Fibroblast of upper back skin (primary cell): ENCODE data around the gene PCDHGA1.

Source experiments
- DNase-seq: peaks from one replicate; pipeline ENCODE4 v3.0.0-alpha.2; 2013

The PCDHGA1 gene

DNA sequence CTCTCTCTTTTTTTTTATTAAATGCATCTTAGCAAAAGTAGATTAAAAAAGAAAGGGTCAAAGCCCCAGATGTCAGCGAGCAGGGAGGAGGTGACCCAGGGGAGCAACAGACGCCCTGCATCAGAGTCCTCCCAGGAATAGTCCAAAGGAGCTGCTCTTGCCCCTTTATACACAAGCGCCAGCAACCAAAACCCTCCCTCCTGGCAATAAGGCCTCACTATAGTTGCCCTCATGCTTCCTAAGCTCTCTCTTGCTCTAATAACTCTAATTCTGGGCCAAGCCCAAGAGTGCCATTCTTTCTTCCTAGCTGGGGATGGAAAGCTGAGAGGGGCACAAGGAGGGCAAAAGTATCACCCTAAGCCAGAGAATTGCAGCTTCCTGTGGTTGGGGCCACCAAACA, 184.8 kb downstream of the PCDHGA1 start:
- DNase-seq: no peak

DNA sequence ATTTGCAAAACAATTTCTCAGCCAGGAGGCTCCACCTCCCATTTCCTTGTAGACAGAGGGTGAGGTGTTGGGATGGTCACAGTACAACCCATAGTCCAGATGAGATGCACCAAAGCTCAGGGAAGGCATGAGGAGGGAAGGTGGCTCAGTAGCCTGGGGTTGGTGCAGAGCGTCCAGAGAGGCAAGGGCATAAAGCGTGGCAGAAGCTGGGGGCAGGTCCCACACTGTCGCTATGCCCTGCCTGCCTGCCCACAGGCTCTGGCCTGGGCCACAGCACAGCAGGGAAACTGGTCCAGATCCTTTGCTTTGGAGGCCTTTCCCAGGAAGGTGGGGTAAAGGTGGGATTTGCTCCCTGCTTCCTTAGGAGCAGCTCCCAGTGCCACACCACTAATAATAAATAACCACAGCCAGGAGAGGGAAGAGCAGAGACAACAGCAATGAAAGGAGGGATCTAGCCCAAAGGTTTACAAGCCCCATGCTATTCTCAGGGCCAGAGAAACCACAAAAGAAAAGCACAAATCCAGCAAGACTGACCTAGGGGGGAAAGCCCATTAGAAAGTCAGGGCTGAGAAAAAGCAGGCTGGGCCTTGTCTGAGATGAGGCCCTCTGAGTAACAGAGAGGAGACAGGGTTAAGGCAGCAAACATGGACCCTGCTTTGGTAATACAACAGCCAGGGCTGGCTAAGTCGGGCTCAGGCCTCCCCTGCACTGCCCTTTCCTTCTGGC, 185.8 kb downstream of the PCDHGA1 start:
- DNase-seq: peak; percentile 39

DNA sequence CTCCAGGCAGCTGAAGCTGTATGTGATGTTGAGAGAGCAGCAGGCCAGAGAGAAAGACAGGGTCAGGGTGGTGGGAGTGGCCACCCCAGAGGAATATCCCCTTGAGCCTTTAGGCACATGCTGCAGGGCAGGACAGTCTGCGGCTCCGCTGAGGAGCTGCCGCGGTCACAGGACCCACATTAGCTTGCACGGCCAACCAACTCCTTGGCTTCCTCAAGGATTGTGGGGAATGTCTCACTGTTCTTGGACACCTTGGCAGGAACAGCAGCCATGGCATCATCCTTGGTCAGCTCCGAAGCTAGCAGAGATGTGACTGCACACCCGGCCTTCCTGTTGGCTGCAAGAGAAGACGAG, 186.3 kb downstream of the PCDHGA1 start:
- no peak for DNase-seq

DNA sequence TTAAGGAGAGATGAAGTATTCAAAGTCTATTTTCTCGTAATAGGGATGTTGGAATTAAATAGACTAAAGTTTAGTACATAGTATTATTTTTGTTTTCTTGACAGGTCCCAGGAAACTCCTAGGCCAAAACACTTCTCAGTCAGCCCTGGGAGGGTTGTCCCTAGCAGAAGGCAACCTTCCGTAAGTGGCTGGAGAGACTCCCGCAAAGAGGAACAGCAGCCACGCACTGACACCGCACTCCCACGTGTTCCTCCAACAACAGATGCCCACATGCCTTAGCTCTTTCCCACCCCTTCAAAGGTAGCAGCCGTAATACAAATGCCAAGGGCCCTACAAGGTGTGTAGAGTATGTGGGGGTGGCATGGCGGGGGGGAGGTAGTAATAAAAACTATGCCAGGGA, 187.0 kb downstream of the PCDHGA1 start:
- no peak for DNase-seq

DNA sequence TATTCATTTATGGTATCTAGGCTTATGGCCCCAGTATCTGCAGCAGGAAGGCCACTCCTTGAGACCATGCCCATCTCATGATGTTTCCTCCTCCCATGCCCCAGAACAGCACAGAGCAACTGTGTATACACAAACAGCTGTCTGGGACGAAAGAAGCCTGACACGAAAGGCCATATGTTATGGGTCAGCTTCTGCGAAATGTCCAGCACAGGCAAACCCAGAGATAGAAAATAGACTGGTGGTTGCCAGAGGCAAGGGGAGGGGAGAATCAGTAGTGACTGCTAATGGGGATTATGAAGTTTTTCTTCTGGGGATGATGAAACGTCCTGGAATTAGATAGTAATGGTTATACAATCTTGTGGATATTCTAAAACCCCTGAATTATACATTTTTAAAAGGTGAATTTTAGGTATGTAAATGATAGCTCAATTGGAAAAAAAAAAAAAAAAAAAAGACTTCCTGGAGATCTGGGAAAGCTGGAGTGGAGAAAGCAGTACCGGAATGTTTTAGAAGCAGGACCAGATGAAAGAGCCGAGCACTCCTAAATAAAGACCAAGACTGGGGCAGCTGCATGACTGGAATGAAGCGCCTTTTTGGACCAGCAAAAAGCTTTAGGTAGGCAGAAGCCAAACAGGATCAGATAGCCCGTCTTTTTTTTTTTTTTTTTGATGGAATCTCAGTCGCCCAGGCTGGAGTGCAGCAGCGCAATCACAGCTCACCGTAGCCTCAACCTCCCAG, 187.7 kb downstream of the PCDHGA1 start:
- peak; percentile 87 for DNase-seq

DNA sequence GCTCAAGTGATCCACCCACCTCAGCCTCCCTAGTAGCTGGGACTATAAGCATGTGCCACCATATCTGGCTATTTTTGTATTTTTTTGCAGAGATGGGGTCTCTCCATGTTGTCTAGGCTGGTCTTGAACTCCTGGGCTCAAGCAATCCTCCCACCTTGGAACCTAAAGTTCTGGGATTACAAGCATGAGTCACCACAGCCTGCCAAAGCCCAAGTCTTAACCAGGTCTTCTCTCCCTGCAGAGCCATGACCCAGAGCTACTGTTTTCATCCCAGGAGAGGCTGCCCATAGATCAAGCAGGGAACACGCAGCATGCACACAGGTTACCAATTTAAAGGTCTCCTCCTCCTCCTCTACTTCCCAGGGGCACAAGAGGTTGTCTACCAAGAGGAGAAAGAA, 188.3 kb downstream of the PCDHGA1 start:
- peak; percentile 24 for DNase-seq

DNA sequence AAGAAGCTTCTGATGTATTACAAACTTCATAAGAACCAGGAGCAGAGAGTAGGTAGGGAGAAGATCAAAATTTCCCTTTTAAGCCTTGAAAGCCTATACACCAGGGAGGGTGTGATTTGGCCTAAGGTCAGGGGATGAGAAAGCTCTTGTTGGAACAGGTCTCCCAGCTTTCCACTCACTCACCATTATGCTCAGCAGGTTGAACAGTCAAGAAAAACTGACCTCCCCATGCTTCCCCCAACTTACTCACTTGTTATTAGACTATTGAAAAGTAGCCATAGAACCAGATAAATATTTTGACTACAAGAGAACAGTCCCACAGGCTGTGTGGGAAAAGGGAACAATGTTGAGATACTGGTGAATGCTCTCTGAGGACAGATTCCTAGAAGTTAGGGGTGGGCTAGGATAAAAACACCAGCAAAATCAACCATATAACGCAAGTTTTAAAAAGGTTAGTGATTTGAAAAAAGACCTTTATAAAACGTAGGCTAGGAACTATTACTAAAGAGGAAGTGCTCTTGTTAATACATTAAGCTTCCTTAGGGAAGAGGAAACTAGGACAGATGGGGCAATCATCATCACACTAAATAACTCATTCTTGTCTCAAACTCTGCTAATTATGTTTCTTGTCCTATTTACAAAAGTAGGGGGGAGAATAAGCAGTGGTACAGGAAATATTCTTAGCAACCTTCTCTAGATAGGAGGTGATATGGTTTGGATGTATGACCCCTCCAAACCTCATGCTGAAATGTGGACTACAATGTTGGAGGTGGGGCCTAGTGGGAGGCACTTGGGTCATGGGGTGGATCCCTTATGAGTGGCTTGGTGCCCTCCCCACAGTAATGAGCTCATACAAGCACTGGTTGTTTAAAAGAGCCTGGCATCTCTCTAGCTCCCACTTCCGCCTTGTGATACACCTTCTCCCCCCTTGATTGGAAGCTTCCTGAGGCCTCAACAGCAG, 189.6 kb downstream of the PCDHGA1 start:
- DNase-seq: no peak

DNA sequence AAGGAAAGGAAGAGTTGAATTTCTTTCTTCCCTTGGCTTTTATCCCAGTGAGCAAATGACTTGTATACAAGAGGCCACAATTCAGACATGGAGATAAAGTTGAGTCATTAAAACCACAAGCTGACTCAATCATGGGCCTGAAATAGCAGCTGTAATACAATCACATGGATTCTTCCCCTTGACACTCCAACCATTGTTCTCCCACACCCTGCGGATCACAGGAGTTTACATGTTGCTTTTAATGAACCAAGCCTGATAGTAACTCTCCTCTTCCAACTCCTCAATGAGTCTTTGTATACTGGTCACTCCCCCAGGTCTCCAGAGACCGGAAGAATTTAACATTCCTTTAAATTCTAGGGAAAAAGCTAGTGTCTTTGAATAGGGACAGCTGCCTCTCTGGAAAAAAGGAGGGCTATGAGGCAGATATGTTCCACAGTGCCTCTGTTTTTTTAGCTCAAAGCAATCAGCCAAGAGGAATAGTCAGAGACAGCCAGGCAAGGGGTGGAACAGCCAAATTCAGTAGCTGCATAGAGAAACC, 191.0 kb downstream of the PCDHGA1 start:
- DNase-seq: peak; percentile 99

DNA sequence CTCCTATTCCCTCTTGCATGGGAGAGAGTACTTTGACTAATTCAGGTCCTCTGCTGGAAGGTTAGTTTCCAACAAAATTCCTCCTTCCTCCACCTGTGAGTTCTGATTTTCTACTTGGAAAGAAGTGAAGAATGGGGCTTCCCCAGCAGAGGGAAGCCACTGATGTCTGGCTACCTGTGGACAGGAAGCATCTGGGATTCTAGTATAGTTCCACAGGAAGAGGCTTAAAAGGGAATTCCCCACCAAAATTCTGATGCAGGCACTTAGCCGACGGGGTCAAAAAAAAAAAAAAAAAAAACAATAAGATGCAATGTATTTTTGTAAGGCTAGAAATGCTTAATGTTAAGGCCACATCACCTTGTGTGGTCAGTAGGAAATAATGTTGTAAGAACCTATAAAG, 192.0 kb downstream of the PCDHGA1 start:
- DNase-seq: no peak

DNA sequence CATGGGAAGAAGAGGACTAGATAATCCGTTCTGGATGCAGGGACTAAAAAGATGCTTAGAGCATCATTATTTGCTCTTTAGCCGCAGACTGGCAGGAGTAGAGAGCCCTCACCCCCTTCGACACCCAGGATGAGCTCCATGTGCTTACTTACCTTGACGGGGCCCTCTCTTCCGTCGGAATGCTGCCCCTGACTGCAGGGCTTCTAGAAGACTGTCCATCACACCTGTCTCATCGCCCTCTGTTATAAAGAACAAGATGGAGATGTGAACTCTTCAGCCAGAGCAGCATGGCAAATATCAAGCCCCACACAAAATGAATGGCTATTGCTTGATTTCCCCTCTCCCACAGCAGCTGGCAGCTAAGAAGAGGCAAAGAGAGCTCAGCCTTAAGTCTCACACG, 193.7 kb downstream of the PCDHGA1 start:
- DNase-seq: no peak

DNA sequence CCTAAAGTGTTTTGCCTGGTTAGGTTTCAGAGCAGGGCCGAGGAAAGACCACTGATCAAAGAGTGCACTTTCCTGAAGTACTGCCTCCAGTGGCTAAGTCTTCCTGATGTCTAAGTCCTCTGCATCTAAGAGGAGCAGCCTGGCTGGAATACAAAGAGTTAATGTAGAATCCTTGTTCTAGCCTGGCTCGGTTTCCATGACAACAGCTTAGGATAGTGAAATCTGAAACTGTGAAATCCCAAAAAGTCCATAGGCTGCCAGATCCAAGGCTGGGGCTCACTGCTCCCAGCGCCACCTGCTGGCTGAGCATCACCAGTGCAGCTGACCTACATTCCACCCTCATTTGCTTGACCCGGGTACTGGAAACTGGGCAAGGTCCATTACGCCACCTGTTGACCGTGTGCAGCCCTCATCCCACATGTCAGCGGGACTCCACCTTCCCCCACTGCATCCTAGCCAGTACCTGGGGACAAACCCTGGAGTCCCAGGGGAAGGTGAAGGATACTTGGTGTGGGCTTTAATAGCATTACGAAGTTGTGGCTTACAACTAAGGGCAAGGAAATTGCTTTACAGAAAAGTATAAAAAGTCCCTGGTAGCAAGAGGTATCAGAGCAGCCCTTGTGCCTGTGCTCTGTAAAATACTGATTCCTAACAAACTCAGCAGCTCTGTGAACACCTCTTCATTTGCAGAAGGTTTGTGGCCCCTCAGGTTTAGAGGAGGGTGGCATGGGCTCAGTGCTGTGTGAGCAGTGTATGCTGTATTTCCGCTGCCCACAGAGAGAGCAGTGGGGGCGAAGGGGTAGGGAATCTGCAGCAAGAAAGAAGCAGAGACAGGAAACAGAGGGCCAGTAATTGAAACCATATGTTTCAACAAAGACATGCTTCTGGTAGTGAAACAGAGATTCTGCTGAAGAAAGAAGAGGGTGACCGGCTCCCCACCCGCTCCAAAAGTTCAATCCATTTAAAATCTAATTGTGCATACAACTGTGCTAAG, 194.6 kb downstream of the PCDHGA1 start:
- peak; percentile 99 for DNase-seq

DNA sequence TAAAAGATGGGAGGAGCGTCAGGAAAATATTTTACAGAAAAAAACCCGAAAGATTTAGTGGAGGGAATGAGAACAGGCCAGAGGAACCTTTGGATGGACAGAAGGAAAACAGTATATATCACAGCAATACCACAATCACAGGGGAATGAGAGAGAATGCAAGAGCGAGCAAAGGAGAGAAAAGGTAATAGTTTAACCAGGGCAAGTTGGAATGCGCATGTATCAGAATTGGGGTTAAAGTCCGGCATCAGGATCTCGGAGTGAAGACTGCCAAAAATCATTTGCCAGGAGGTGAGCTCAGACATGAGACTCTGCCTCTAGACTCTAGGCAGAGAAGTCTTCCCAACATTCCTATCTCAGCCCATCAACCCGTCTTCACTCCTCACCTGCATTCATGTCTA, 195.3 kb downstream of the PCDHGA1 start:
- no peak for DNase-seq

DNA sequence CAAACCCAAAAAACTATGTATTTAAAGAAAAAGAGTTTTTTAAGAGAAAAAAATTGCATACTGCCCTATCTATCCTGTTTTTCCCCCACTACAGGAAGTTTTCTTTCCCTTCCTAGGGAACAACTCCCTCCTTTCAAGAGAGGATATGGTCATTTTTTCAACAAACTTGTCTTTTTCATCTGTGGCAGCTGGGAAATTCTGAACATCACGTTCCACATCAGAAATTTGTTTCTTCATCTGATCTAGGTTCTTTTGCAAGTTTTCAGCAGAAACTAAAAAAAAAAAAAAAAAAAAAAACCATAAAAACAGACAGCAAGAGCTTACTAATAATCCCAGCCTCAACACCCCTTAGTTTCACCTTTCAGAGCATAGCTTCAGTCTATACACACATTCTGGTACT, 197.1 kb downstream of the PCDHGA1 start:
- DNase-seq: no peak

DNA sequence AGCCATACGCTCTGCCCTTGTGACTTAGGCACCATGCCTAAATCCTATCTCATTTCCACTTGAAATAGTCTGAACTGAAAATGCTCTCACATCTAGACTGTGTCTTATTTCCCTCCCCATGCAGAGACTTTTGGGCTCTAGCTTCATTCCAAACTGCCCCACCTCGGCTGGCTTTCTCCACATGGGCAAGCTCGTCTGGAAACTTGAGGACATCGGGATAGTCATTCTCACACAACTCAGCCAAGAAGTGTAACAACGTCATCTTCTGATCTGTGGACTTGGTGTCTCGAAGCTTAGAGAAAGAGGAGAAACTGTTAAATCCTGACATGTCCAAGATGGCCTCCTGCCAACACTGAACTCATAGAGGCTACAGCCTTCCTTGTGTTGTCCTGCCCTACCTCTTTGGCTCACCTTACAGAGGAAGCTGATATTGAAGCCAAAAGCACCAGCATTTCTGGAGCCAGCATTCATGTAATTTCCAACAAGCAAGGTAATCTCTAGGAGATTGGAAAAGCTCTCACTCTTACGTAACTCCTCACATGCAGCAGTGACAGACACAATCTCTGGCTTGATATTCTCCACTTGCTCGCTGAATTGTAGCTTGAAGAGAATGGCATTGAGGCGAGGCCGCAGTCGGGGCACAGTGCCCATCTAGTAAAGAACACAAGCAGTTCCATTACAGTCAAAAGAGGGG, 198.1 kb downstream of the PCDHGA1 start:
- DNase-seq: peak; percentile 29

DNA sequence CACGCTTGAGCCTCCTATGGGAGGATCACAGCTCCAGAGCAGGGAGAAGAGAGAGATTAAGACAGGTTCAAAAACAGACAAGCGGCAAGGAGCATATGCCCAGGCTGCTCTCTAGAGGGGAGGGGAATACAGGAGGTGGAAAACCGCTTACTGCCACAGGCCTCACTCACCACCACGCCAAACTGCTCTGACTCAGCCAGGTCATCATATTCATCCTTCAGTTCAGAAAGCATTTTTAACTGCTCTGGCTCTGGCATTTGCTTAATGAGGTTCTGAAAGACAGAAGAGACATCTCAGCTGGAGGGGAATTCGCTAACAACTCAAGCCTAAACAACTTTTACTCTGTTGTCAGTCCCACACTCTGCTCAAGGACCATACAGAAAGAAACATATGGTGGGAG, 198.7 kb downstream of the PCDHGA1 start:
- peak; percentile 89 for DNase-seq

DNA sequence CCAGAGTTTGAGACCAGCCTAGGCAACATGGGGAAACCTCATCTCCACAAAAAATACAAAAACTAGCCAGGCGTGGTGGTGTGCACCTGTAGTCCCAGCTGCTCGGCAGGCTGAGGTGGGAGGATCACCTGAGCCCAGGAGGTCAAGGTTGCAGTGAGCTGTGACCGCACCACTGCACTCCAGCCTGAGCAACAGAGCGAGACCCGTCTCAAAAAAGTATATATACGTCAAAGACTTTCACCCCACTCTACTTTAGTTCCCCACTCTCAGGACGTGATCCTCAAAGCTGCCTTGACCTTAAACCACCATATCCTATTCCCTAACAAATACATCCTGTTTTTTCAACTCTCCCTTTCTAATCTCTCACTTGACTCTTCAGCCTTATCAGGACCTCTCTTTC, 199.6 kb downstream of the PCDHGA1 start:
- no peak for DNase-seq

DNA sequence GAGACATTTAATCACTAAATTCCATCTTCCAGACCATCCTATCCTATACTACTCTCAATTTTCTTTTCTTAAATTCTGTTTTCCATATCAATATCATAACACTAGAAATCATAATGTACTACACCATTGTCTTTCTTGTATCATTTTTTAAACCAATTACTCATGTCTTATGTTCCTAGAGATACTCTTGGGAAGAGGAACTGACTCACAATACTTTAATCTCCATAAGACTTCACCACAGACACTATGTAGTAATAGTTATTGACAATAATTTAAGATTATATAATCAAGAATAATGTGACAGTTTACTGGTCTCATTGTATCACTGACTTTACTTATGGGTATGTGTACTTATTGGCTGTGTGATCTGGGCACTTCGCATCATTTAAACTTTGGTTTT, 202.4 kb downstream of the PCDHGA1 start:
- DNase-seq: no peak

DNA sequence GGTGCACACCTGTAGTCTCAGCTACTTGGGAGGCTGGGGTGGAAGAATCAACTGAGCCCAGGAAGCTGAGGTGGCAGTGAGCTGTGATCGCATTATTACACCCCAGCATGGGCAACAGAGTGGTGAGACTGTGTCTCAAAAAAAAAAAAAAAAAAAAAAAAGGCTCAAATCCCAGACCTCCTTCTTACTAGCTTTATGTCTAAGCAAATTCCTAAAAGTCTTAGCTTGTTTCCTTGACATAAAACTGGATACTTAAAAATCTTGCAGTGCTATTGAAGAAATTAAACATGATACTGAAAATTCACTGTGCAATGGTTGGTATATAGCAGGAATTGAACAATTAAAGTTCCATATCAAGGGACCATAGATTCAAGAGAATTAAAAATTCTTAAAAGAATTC, 203.6 kb downstream of the PCDHGA1 start:
- DNase-seq: no peak

DNA sequence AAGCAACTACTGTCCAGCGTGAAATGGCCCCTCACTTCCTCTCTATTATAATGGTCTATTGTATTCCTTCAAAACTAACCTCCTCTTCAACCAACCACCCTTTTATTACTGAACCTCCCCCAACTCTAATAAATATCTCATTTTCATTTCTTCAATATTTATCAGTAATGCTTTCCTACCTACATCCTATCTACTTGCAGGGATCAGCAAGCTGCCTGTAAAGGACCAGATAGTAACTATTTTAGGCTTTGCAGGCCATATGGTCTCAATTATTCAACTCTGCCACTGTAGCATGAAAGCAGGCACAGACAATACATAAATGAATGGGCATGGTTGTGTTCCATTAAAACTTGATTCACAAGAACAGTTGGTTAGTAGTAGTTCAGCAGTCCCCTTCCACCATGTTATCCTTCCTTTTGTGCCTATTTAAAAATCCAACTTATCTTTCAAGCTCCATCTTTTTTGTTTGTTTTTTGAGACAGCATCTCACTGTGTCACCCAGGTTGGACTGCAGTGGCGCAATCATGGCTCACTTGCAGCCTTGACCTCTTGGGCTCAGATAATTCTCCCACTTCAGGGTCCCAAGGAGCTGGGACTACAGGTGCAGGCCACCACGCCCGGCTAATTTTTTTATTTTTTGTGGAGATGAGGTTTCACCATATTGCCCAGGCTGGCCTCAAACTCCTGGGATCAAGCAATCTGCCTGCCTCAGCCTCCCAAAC, 204.3 kb downstream of the PCDHGA1 start:
- no peak for DNase-seq

DNA sequence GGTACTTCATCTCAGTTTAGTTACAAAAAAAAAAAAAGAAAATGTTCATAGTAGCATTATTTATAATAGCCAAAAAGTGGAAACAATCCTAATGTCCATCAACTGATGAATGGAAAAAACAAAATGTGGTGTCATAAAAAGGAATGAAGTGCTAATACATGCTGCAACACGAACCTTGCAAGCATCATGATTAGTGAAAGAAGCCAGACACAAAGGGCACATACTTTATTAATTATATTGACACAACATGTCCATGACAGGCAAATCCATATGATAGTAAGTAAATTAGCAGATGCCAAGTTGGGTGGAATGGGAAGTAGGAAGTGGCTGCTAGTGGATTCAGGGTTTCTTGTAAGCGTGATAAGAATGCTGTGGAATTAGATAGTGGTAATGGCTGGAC, 212.7 kb downstream of the PCDHGA1 start:
- no peak for DNase-seq

DNA sequence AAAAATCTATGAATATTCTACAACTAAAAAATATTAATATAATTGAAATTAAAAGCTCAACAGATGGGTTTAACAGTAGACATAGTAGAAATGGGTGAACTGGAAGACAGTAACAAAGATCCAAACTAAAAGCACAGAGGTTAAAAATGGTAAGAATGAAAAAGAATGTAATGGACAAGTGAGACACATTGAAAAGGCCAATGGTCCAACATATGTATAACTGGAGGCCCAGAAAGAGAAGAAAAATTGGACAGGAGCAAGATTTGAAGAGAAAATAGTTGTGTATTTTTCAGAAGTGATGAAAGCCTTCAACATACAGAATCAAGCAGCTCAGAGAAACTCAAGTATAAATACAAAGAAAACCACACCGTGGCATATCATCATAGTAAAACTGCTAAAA, 217.2 kb downstream of the PCDHGA1 start:
- DNase-seq: no peak
